Keratinocyte (primary cell): ENCODE data around the gene COL8A1. TPM values are rescaled to one million over a fixed set of nuclear protein-coding genes. Genes with fewer than 3 reads are reported as not detected.

Source experiments
- DNase-seq: peaks from one replicate; pipeline ENCODE4 v3.0.0-alpha.2; 2011; ENCODE audit warnings: low read depth, missing footprints, low spot score
- FAIRE-seq: peaks from 2 replicates; lab custom pipeline; 2011; peaks lifted over from hg19 to GRCh38; lab: Jason Lieb, UNC
- H2AFZ ChIP-seq: 2 replicates; pipeline ENCODE4 v1.6.0; 2012; ENCODE audit warnings: low read length, control low read depth, inconsistent platforms; ENCODE audit not compliant: control insufficient read depth
- H3K27ac ChIP-seq: 2 replicates; pipeline ENCODE4 v1.5.1; 2011; ENCODE audit warnings: low read length; ENCODE audit not compliant: control insufficient read depth, insufficient read depth
- H3K27me3 ChIP-seq: 3 replicates; pipeline ENCODE4 v1.6.0; 2011; ENCODE audit warnings: low read length; ENCODE audit not compliant: control insufficient read depth, insufficient read depth; ENCODE audit errors: extremely low read depth
- H3K36me3 ChIP-seq, 2 experiments: 2 replicates in 1 of 2; 3 replicates in 1 of 2; pipeline ENCODE4 v1.5.1; 2011; ENCODE audit warnings: low read length in 2 of 2, mild to moderate bottlenecking in 1 of 2; ENCODE audit not compliant: control insufficient read depth in 2 of 2, insufficient read depth in 2 of 2; ENCODE audit errors: extremely low read depth in 1 of 2
- H3K4me1 ChIP-seq: 3 replicates; pipeline ENCODE4 v1.5.1; 2011; ENCODE audit warnings: low read length; ENCODE audit not compliant: control insufficient read depth, insufficient read depth; ENCODE audit errors: extremely low read depth
- H3K4me2 ChIP-seq: 3 replicates; pipeline ENCODE4 v1.6.0; 2011; ENCODE audit warnings: low read depth, low read length; ENCODE audit not compliant: control insufficient read depth, insufficient read depth; ENCODE audit errors: extremely low read depth
- H3K4me3 ChIP-seq, 3 experiments: fragments of 200-600 bp in 1 of 3; sonication (generic) in 1 of 3; 2 replicates in 2 of 3; 3 replicates in 1 of 3; pipeline ENCODE4 v1.5.1; 2011 to 2016; ENCODE audit warnings: low read length in 3 of 3, mild to moderate bottlenecking in 3 of 3, control low read depth in 2 of 3, inconsistent platforms in 1 of 3, low read depth in 1 of 3, mixed read lengths in 1 of 3, mixed run types in 1 of 3, moderate library complexity in 1 of 3; ENCODE audit not compliant: control insufficient read depth in 2 of 3, insufficient read depth in 2 of 3; ENCODE audit errors: extremely low read depth in 1 of 3
- H3K79me2 ChIP-seq: 2 replicates; pipeline ENCODE4 v1.6.0; 2012; ENCODE audit warnings: low read length; ENCODE audit not compliant: control insufficient read depth, insufficient read depth
- H3K9ac ChIP-seq: 3 replicates; pipeline ENCODE4 v1.6.0; 2011; ENCODE audit warnings: low read length; ENCODE audit not compliant: control insufficient read depth, insufficient read depth; ENCODE audit errors: extremely low read depth
- H3K9me1 ChIP-seq: 3 replicates; pipeline ENCODE4 v1.6.0; 2011; ENCODE audit warnings: low read length; ENCODE audit not compliant: control insufficient read depth, insufficient read depth; ENCODE audit errors: extremely low read depth
- H3K9me3 ChIP-seq: 2 replicates; pipeline ENCODE4 v1.5.1; 2012; ENCODE audit warnings: low read depth, low read length; ENCODE audit not compliant: control insufficient read depth
- H4K20me1 ChIP-seq: 3 replicates; pipeline ENCODE4 v1.6.0; 2011; ENCODE audit warnings: low read length; ENCODE audit not compliant: control insufficient read depth, insufficient read depth; ENCODE audit errors: extremely low read depth
- CTCF ChIP-seq, 3 experiments: IDR thresholded peaks in 1 of 3; conservative IDR thresholded peaks in 1 of 3; optimal IDR thresholded peaks in 1 of 3; 2 replicates in 2 of 3; 3 replicates in 1 of 3; pipeline versions ENCODE3 to v1.5.1; 2011; ENCODE audit warnings: low read length in 3 of 3, mild to moderate bottlenecking in 3 of 3, moderate library complexity in 2 of 3, control low read depth in 1 of 3, inconsistent platforms in 1 of 3; ENCODE audit not compliant: insufficient read depth in 2 of 3; ENCODE audit errors: extremely low read depth in 1 of 3
- EZH2 ChIP-seq: IDR thresholded peaks from one replicate; pipeline ENCODE4 v1.6.1; 2012; ENCODE audit warnings: inconsistent platforms, mild to moderate bottlenecking, low read length, moderate library complexity
- dilution Hi-C: fragments of 300-500 bp; cut with MboI; formaldehyde crosslinking; loops from one replicate; pipeline ENCODE4 v1.7.0; 2020; ENCODE audit warnings: low sequenced_read_pairs; ENCODE audit not compliant: extremely low pct_ligation_motif_present
- polyA plus RNA-seq, 5 experiments: library from polyadenylated mRNA; depleted of rRNA in 3 of 5; stranded (reverse) in 3 of 5; stranded (forward) in 1 of 5; unstranded in 1 of 5; fragments of >200 nt; gene quantifications; 1 replicate in 1 of 5; 2 replicates in 3 of 5; 3 replicates in 1 of 5; pipeline versions ENCODE4 v1.2.1 to v1.2.3, GENCODE V29; 2011 to 2012; ENCODE audit warnings: missing spikeins in 2 of 5, low read depth in 1 of 5, low replicate concordance in 1 of 5

Gene COL8A1
- polyA plus RNA-seq, 1 donor (not counting 4 experiments of a cell fraction or from before 2014, with no cell fraction given), result 102 TPM

- Histone ChIP-seq H3K4me2 (no peak overlapping the region), H3K79me2 (no peaks in the 10 kb centered on the region), H4K20me1 (no peaks in the 10 kb centered on the region), H2AFZ (no peak overlapping the region), H3K27ac (no peak overlapping the region), H3K9me1 (no peaks in the 10 kb centered on the region), H3K4me1 (no peaks in the 10 kb centered on the region), H3K4me3 (no peak overlapping the region), H3K27me3 (no peaks in the 10 kb centered on the region), H3K9ac (no peak overlapping the region), H3K9me3 (no peaks in the 10 kb centered on the region), H3K36me3 (peaks cover 0 to 5% of the 10 kb centered on the region in 2 experiments)
- dilution Hi-C loops, result no loop called here
- TF ChIP-seq CTCF (optimal IDR thresholded peaks at IDR 0.05 in 1 of 3, IDR thresholded peaks at IDR 0.05 in 1 of 3, conservative IDR thresholded peaks at IDR 0.05 in 1 of 3; ENCODE audit: extremely low read depth in 1 of 3, insufficient read depth in 2 of 3, low read length in 3 of 3), result no peak
- DNase-seq, result no peak
- peak; percentile 9 for FAIRE-seq
Observed at GRCh38 chr3:99699841-99700240, 61.4 kb downstream of the COL8A1 start.

- no peaks in the 10 kb centered on the region for H3K27me3 ChIP-seq
- no peak overlapping the region for H3K27ac ChIP-seq
- H3K4me3 ChIP-seq, result no peak overlapping the region
- H3K9ac ChIP-seq, result no peak overlapping the region
- DNase-seq, result no peak
- no peak for FAIRE-seq
- no peaks in the 10 kb centered on the region for H3K9me3 ChIP-seq
- no peaks in the 10 kb centered on the region for H3K9me1 ChIP-seq
- H2AFZ ChIP-seq, result no peak overlapping the region
- H4K20me1 ChIP-seq, result no peaks in the 10 kb centered on the region
- no peaks in the 10 kb centered on the region for H3K4me1 ChIP-seq
- TF ChIP-seq CTCF (optimal IDR thresholded peaks at IDR 0.05 in 1 of 3, IDR thresholded peaks at IDR 0.05 in 1 of 3, conservative IDR thresholded peaks at IDR 0.05 in 1 of 3; ENCODE audit: extremely low read depth in 1 of 3, insufficient read depth in 2 of 3, low read length in 3 of 3) (no peak), EZH2 (no peak)
- dilution Hi-C loops, result no loop called here
- H3K4me2 ChIP-seq, result no peak overlapping the region
- no peaks in the 10 kb centered on the region for H3K79me2 ChIP-seq
- H3K36me3 ChIP-seq, result peaks cover 0 to 5% of the 10 kb centered on the region in 2 experiments
Observed at GRCh38 chr3:99700631-99701268, 62.4 kb downstream of the COL8A1 start.
